GM12874 (cell line): ENCODE measurements around the gene EML1.

Source experiments
- CTCF ChIP-seq: IDR thresholded peaks from 2 replicates; pipeline ENCODE4 v1.5.1; 2011; ENCODE audit warnings: low read depth, mild to moderate bottlenecking, control low read depth, low read length, moderate library complexity; ENCODE audit not compliant: insufficient read depth

Gene EML1

GRCh38 chr14:99817331-99817730 lies 24.1 kb downstream of the EML1 start:
- no peak for TF ChIP-seq CTCF

DNA sequence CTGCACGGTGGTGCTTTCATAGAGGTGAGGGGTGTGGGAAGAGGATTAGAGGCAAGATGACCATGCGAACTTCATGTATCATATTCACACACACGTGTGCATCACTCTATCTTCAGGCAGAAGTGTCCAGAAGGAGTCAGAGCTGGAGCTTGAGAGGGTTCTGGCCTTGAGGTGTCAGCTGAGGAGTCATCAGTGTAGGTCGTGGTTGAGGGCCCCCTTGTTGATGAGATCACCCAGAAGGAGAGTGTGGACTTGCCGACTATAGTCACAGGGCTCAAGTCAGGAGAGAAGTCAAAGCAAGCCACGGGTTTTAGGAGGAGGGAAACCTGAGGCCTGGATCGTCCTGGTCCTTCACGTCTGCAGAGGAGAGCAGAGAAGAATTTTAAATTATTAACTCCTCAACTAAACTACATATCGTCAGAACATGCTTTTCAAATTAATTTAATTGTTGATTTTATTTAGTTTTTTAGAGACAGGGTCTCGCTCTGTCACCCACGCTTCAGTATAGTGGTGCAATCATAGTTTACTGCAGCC lies 25.4 kb downstream of the EML1 start:
- TF ChIP-seq CTCF: no peak

DNA sequence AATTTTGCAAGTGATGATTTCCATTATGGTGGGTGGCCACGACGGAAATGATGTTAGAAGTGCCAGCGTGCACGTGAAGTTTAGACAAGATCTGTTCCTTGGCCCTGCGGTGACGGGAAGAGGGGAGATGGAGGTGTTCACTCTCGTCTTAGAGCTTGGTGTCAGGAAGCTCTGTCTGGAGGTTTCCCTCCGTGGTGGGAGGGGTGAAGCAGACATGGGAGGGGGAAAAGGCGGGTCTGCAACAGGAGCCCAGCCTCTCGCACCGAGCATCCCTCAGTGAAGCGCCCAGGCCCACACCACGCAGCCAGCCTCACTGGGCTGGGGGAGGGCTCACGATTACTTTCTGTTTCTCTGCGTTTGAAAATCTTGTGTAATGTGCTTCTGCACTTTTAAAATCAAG lies 26.3 kb downstream of the EML1 start:
- no peak for TF ChIP-seq CTCF

GRCh38 chr14:99820702-99821331 lies 27.6 kb downstream of the EML1 start:
- no peak for TF ChIP-seq CTCF

GRCh38 chr14:99821519-99822508 lies 28.6 kb downstream of the EML1 start:
- no peak for TF ChIP-seq CTCF

GRCh38 chr14:99822800-99823455 lies 29.7 kb downstream of the EML1 start:
- TF ChIP-seq CTCF: no peak

GRCh38 chr14:99824776-99825175 lies 31.6 kb downstream of the EML1 start:
- TF ChIP-seq CTCF: no peak
